ENCODE measurements around the gene SRPRA. TPM values are rescaled to one million over a fixed set of nuclear protein-coding genes. Genes with fewer than 3 reads are reported as not detected.

Gene SRPRA
- total and polyA plus RNA-seq, 4 donors = 28.7 to 143 (median 102) TPM

GRCh38 chr11:126290887-126291286 is 22.2 kb upstream of the SRPRA start:
- Histone ChIP-seq H3K27ac (ENCODE audit: low read depth in 1 of 2, low read length in 2 of 2) (no peak overlapping the region), H3K9ac (ENCODE audit: low read depth in 1 of 2, low read length in 2 of 2) (no peak overlapping the region), H3K4me1 (ENCODE audit: control insufficient read depth in 4 of 4, insufficient read depth in 4 of 4, low read length in 3 of 4) (no peaks in the 10 kb centered on the region), H3K36me3 (ENCODE audit: control insufficient read depth in 4 of 4, insufficient read depth in 3 of 4, low read depth in 1 of 4, low read length in 3 of 4) (peaks cover 7 to 44% (median 33%) of the 10 kb centered on the region in 4 donors), H3K4me3 (ENCODE audit: low read depth in 1 of 3, low read length in 3 of 3) (no peak overlapping the region), H3K27me3 (ENCODE audit: control insufficient read depth in 4 of 4, insufficient read depth in 4 of 4, low read length in 3 of 4) (no peaks in the 10 kb centered on the region), H3K9me3 (ENCODE audit: control insufficient read depth in 4 of 4, low read length in 3 of 4) (no peaks in the 10 kb centered on the region)
- WGBS = 95% methylated on average over 12 of the region's 12 CpGs
- TF ChIP-seq RXRA (IDR thresholded peaks at IDR 0.05) (no peak), YY1 (IDR thresholded peaks at IDR 0.05) (no peak), ATF3 (IDR thresholded peaks at IDR 0.05) (no peak), NR2F2 (IDR thresholded peaks at IDR 0.05) (no peak)
- DNase-seq (ENCODE audit: low spot score) = no peak

- Histone ChIP-seq H3K27ac (ENCODE audit: low read depth in 1 of 2, low read length in 2 of 2) (no peak overlapping the region), H3K27me3 (ENCODE audit: control insufficient read depth in 4 of 4, insufficient read depth in 4 of 4, low read length in 3 of 4) (no peaks in the 10 kb centered on the region), H3K9me3 (ENCODE audit: control insufficient read depth in 4 of 4, low read length in 3 of 4) (no peaks in the 10 kb centered on the region), H3K36me3 (ENCODE audit: control insufficient read depth in 4 of 4, insufficient read depth in 3 of 4, low read depth in 1 of 4, low read length in 3 of 4) (peaks cover 6 to 31% (median 23%) of the 10 kb centered on the region in 4 donors), H3K4me3 (ENCODE audit: low read depth in 1 of 3, low read length in 3 of 3) (no peak overlapping the region), H3K9ac (ENCODE audit: low read depth in 1 of 2, low read length in 2 of 2) (no peak overlapping the region), H3K4me1 (ENCODE audit: control insufficient read depth in 4 of 4, insufficient read depth in 4 of 4, low read length in 3 of 4) (peaks cover 0 to 5% (median 3%) of the 10 kb centered on the region in 4 donors)
- TF ChIP-seq NR2F2 (IDR thresholded peaks at IDR 0.05) (no peak), RAD21 (IDR thresholded peaks at IDR 0.05) (no peak), EGR1 (IDR thresholded peaks at IDR 0.05; ENCODE audit: low read depth in 2 of 2) (no peak), HNF4G (IDR thresholded peaks at IDR 0.05) (no peak), ATF3 (IDR thresholded peaks at IDR 0.05) (no peak), RXRA (IDR thresholded peaks at IDR 0.05) (no peak), FOXA1 (IDR thresholded peaks at IDR 0.05) (no peak), MAX (IDR thresholded peaks at IDR 0.05) (no peak)
- TF ChIP-seq, protein P1, sequence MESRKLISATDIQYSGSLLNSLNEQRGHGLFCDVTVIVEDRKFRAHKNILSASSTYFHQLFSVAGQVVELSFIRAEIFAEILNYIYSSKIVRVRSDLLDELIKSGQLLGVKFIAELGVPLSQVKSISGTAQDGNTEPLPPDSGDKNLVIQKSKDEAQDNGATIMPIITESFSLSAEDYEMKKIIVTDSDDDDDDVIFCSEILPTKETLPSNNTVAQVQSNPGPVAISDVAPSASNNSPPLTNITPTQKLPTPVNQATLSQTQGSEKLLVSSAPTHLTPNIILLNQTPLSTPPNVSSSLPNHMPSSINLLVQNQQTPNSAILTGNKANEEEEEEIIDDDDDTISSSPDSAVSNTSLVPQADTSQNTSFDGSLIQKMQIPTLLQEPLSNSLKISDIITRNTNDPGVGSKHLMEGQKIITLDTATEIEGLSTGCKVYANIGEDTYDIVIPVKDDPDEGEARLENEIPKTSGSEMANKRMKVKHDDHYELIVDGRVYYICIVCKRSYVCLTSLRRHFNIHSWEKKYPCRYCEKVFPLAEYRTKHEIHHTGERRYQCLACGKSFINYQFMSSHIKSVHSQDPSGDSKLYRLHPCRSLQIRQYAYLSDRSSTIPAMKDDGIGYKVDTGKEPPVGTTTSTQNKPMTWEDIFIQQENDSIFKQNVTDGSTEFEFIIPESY (IDR thresholded peaks at IDR 0.05) = no peak
- 91% methylated on average over 6 of the region's 6 CpGs for WGBS
- DNase-seq (ENCODE audit: low spot score) = no peak
Measured at GRCh38 chr11:126288237-126288636, 19.5 kb upstream of the SRPRA start.

DNA sequence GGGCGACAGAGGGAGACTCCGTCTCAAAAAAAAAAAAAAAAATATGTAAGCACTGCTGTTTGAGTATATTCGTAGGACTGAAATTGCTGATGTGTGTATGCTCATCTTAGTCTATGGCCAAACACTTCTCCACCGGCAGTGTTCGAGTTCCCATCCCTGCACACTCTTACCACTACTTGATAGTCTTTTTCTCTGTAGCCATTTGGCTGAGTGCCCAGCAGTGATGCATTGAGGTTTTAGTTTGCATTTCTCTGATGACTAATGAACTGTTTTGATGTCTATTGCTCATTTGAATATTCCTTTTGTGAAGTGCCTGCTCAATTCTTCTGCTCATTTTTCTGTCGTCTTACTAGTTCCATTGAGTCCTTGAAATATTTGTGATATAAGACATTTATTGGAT is 16.1 kb upstream of the SRPRA start:
- Histone ChIP-seq H3K27me3 (ENCODE audit: control insufficient read depth in 4 of 4, insufficient read depth in 4 of 4, low read length in 3 of 4) (no peaks in the 10 kb centered on the region), H3K27ac (ENCODE audit: low read depth in 1 of 2, low read length in 2 of 2) (no peak overlapping the region), H3K4me3 (ENCODE audit: low read depth in 1 of 3, low read length in 3 of 3) (no peak overlapping the region), H3K36me3 (ENCODE audit: control insufficient read depth in 4 of 4, insufficient read depth in 3 of 4, low read depth in 1 of 4, low read length in 3 of 4) (peaks cover 0 to 4% (median 3%) of the 10 kb centered on the region in 4 donors), H3K9ac (ENCODE audit: low read depth in 1 of 2, low read length in 2 of 2) (no peak overlapping the region), H3K9me3 (ENCODE audit: control insufficient read depth in 4 of 4, low read length in 3 of 4) (no peaks in the 10 kb centered on the region), H3K4me1 (ENCODE audit: control insufficient read depth in 4 of 4, insufficient read depth in 4 of 4, low read length in 3 of 4) (peaks cover 5 to 19% (median 12%) of the 10 kb centered on the region in 4 donors)
- no peak for DNase-seq (ENCODE audit: low spot score)
- WGBS = 79% methylated on average over 6 of the region's 6 CpGs
- TF ChIP-seq YY1 (IDR thresholded peaks at IDR 0.05) (no peak), FOXA2 (IDR thresholded peaks at IDR 0.05) (no peak), MAX (IDR thresholded peaks at IDR 0.05) (no peak), ATF3 (IDR thresholded peaks at IDR 0.05) (no peak), HNF4G (IDR thresholded peaks at IDR 0.05) (no peak), FOXA1 (IDR thresholded peaks at IDR 0.05) (no peak), GABPA (IDR thresholded peaks at IDR 0.05 in 1 of 2, conservative IDR thresholded peaks at IDR 0.05 in 1 of 2) (no peak), SP1 (IDR thresholded peaks at IDR 0.05) (no peak), JUND (IDR thresholded peaks at IDR 0.05) (no peak)
- TF ChIP-seq, protein P2, sequence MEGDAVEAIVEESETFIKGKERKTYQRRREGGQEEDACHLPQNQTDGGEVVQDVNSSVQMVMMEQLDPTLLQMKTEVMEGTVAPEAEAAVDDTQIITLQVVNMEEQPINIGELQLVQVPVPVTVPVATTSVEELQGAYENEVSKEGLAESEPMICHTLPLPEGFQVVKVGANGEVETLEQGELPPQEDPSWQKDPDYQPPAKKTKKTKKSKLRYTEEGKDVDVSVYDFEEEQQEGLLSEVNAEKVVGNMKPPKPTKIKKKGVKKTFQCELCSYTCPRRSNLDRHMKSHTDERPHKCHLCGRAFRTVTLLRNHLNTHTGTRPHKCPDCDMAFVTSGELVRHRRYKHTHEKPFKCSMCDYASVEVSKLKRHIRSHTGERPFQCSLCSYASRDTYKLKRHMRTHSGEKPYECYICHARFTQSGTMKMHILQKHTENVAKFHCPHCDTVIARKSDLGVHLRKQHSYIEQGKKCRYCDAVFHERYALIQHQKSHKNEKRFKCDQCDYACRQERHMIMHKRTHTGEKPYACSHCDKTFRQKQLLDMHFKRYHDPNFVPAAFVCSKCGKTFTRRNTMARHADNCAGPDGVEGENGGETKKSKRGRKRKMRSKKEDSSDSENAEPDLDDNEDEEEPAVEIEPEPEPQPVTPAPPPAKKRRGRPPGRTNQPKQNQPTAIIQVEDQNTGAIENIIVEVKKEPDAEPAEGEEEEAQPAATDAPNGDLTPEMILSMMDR (IDR thresholded peaks at IDR 0.05; ENCODE audit: low read depth, low read length, missing input control) = no peak
- TF ChIP-seq, protein P1 (IDR thresholded peaks at IDR 0.05) = no peak
- TF ChIP-seq, protein P3, sequence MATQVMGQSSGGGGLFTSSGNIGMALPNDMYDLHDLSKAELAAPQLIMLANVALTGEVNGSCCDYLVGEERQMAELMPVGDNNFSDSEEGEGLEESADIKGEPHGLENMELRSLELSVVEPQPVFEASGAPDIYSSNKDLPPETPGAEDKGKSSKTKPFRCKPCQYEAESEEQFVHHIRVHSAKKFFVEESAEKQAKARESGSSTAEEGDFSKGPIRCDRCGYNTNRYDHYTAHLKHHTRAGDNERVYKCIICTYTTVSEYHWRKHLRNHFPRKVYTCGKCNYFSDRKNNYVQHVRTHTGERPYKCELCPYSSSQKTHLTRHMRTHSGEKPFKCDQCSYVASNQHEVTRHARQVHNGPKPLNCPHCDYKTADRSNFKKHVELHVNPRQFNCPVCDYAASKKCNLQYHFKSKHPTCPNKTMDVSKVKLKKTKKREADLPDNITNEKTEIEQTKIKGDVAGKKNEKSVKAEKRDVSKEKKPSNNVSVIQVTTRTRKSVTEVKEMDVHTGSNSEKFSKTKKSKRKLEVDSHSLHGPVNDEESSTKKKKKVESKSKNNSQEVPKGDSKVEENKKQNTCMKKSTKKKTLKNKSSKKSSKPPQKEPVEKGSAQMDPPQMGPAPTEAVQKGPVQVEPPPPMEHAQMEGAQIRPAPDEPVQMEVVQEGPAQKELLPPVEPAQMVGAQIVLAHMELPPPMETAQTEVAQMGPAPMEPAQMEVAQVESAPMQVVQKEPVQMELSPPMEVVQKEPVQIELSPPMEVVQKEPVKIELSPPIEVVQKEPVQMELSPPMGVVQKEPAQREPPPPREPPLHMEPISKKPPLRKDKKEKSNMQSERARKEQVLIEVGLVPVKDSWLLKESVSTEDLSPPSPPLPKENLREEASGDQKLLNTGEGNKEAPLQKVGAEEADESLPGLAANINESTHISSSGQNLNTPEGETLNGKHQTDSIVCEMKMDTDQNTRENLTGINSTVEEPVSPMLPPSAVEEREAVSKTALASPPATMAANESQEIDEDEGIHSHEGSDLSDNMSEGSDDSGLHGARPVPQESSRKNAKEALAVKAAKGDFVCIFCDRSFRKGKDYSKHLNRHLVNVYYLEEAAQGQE (IDR thresholded peaks at IDR 0.05) = no peak

Measured in liver (tissue), 9 donors.